AG09309 (cell line): ENCODE data around the gene PDIA4.
"Not testable (repeated sequence)": the region's sequence is repeated elsewhere in the genome, so short reads cannot be mapped to it uniquely, and the experiment has no call there.

ENCODE experiments used
- DNase-seq: peaks from one replicate; pipeline ENCODE4 v3.0.0-alpha.2; 2010; ENCODE audit warnings: low read depth
- H3K4me3 ChIP-seq: 2 replicates; pipeline ENCODE4 v1.5.1; 2011; ENCODE audit warnings: mild to moderate bottlenecking, low read depth, low read length, moderate library complexity; ENCODE audit not compliant: control insufficient read depth
- CTCF ChIP-seq: IDR thresholded peaks from 2 replicates; pipeline ENCODE4 v1.5.1; 2011; ENCODE audit warnings: mild to moderate bottlenecking, low read depth, low read length, inconsistent platforms; ENCODE audit not compliant: insufficient read depth, control insufficient read depth; ENCODE audit errors: missing control alignments

Gene PDIA4

GRCh38 chr7:149071182-149071635 lies 42.9 kb upstream of the PDIA4 start:
- no peak for DNase-seq
- TF ChIP-seq CTCF = no peak
- H3K4me3 ChIP-seq = no peak overlapping the region

- H3K4me3 ChIP-seq = no peak overlapping the region
- TF ChIP-seq CTCF = no peak
- no peak for DNase-seq
Observed at GRCh38 chr7:149070372-149071125, 42.2 kb upstream of the PDIA4 start.

GRCh38 chr7:149067869-149068268 lies 39.6 kb upstream of the PDIA4 start:
- H3K4me3 ChIP-seq = no peak overlapping the region
- DNase-seq = no peak
- TF ChIP-seq CTCF = no peak

GRCh38 chr7:149063476-149063875 lies 35.2 kb upstream of the PDIA4 start:
- H3K4me3 ChIP-seq = no peak overlapping the region
- DNase-seq = no peak
- no peak for TF ChIP-seq CTCF

GRCh38 chr7:149062217-149062899 lies 34.1 kb upstream of the PDIA4 start:
- not testable (repeated sequence) for DNase-seq, H3K4me3 ChIP-seq

GRCh38 chr7:149060156-149060555 lies 31.9 kb upstream of the PDIA4 start:
- DNase-seq = no peak
- no peak overlapping the region for H3K4me3 ChIP-seq
- no peak for TF ChIP-seq CTCF

GRCh38 chr7:149053885-149054284 lies 25.6 kb upstream of the PDIA4 start:
- H3K4me3 ChIP-seq = no peak overlapping the region
- TF ChIP-seq CTCF = no peak
- no peak for DNase-seq
